Measurements from ENCODE around the gene SCAPER. TPM values are rescaled to one million over a fixed set of nuclear protein-coding genes. Genes with fewer than 3 reads are reported as not detected.

Gene SCAPER
- total RNA-seq, 3 donors from 2014 or later = 19.5 to 49.8 (median 28.5) TPM

- no peaks in the 10 kb centered on the region for H3K36me3 ChIP-seq
- TF ChIP-seq CTCF (IDR thresholded peaks at IDR 0.05) (no peak), POLR2A (IDR thresholded peaks at IDR 0.05) (no peak), POLR2AphosphoS5 (IDR thresholded peaks at IDR 0.05) (no peak)
- H3K9me3 ChIP-seq = peaks cover 0 to 7% of the 10 kb centered on the region in 2 donors
- H3K27ac ChIP-seq = no peak overlapping the region
- no peak overlapping the region for H3K4me3 ChIP-seq
- H3K4me1 ChIP-seq = no peaks in the 10 kb centered on the region
- DNase-seq (ENCODE audit: low spot score in 2 of 2) = no peak
- intact Hi-C loops (cut with DNase I; ENCODE audit: low total_unique reads) = no loop called here
- H3K27me3 ChIP-seq = no peaks in the 10 kb centered on the region
Observed at GRCh38 chr15:76460871-76461270, 444.3 kb downstream of the SCAPER start.

GRCh38 chr15:76460347-76460746 lies 444.8 kb downstream of the SCAPER start:
- H3K9me3 ChIP-seq = peaks cover 0 to 7% of the 10 kb centered on the region in 2 donors
- no peak overlapping the region for H3K4me3 ChIP-seq
- H3K27me3 ChIP-seq = no peaks in the 10 kb centered on the region
- no peaks in the 10 kb centered on the region for H3K36me3 ChIP-seq
- DNase-seq (ENCODE audit: low spot score in 2 of 2) = no peak
- TF ChIP-seq CTCF (IDR thresholded peaks at IDR 0.05) (no peak), POLR2AphosphoS5 (IDR thresholded peaks at IDR 0.05) (no peak), POLR2A (IDR thresholded peaks at IDR 0.05) (no peak)
- intact Hi-C loops (cut with DNase I; ENCODE audit: low total_unique reads) = no loop called here
- no peaks in the 10 kb centered on the region for H3K4me1 ChIP-seq
- H3K27ac ChIP-seq = no peak overlapping the region

GRCh38 chr15:76451540-76451939 lies 453.6 kb downstream of the SCAPER start:
- Histone ChIP-seq H3K27me3 (no peaks in the 10 kb centered on the region), H3K27ac (no peak overlapping the region), H3K4me1 (no peaks in the 10 kb centered on the region), H3K36me3 (no peaks in the 10 kb centered on the region), H3K9me3 (no peaks in the 10 kb centered on the region), H3K4me3 (no peak overlapping the region)
- intact Hi-C loops (cut with DNase I; ENCODE audit: low total_unique reads) = no loop called here
- no peak for TF ChIP-seq POLR2AphosphoS5 (IDR thresholded peaks at IDR 0.05)
- TF ChIP-seq POLR2A (IDR thresholded peaks at IDR 0.05) = no peak
- TF ChIP-seq CTCF (IDR thresholded peaks at IDR 0.05) = no peak
- no peak for DNase-seq (ENCODE audit: low spot score in 2 of 2)

GRCh38 chr15:76449455-76449854 lies 455.7 kb downstream of the SCAPER start:
- no peak overlapping the region for H3K27ac ChIP-seq
- no peaks in the 10 kb centered on the region for H3K4me1 ChIP-seq
- intact Hi-C loops (cut with DNase I; ENCODE audit: low total_unique reads) = no loop called here
- H3K27me3 ChIP-seq = no peaks in the 10 kb centered on the region
- no peak for DNase-seq (ENCODE audit: low spot score in 2 of 2)
- H3K9me3 ChIP-seq = no peaks in the 10 kb centered on the region
- H3K4me3 ChIP-seq = no peak overlapping the region
- no peak for TF ChIP-seq CTCF (IDR thresholded peaks at IDR 0.05)
- no peak for TF ChIP-seq POLR2AphosphoS5 (IDR thresholded peaks at IDR 0.05)
- TF ChIP-seq POLR2A (IDR thresholded peaks at IDR 0.05) = no peak
- H3K36me3 ChIP-seq = no peaks in the 10 kb centered on the region

- no peak for DNase-seq (ENCODE audit: low spot score in 2 of 2)
- intact Hi-C loops (cut with DNase I; ENCODE audit: low total_unique reads) = no loop called here
- no peaks in the 10 kb centered on the region for H3K27me3 ChIP-seq
- no peak overlapping the region for H3K4me3 ChIP-seq
- H3K4me1 ChIP-seq = no peaks in the 10 kb centered on the region
- no peak for TF ChIP-seq POLR2A (IDR thresholded peaks at IDR 0.05)
- TF ChIP-seq POLR2AphosphoS5 (IDR thresholded peaks at IDR 0.05) = no peak
- TF ChIP-seq CTCF (IDR thresholded peaks at IDR 0.05) = no peak
- H3K36me3 ChIP-seq = no peaks in the 10 kb centered on the region
- no peaks in the 10 kb centered on the region for H3K9me3 ChIP-seq
- H3K27ac ChIP-seq = no peak overlapping the region
Observed at GRCh38 chr15:76448755-76449154, 456.4 kb downstream of the SCAPER start.

All from breast epithelium (tissue), 4 donors.